B cell (primary cell): ENCODE measurements around the gene ADAP1. TPM values are rescaled to one million over a fixed set of nuclear protein-coding genes. Genes with fewer than 3 reads are reported as not detected.

Source experiments
- ATAC-seq: fragments of 200-7000 bp; cut with Tn5 transposase; one replicate; pipeline ENCODE4 v1.10.0; 2021; ENCODE audit warnings: low read depth, mild to moderate bottlenecking, moderate number of reproducible peaks, moderate library complexity
- CTCF ChIA-PET: fragments of 350-600 bp; sonication (Branson Sonifier 250); formaldehyde crosslinking; loops from one replicate; lab custom pipeline; 2021; ENCODE audit warnings: antibody characterized with exemption, inconsistent platforms; lab: Charles Lee
- POLR2A ChIA-PET: fragments of 350-600 bp; sonication (Branson Sonifier 250); formaldehyde crosslinking; loops from one replicate; lab custom pipeline; 2021; ENCODE audit warnings: antibody characterized with exemption; lab: Charles Lee
- DNase-seq: peaks from one replicate; pipeline ENCODE4 v3.0.0; 2013
- H2AFZ ChIP-seq: 2 replicates; pipeline ENCODE4 v1.6.1; 2012; ENCODE audit warnings: mild to moderate bottlenecking, low read depth, low read length; ENCODE audit not compliant: insufficient read depth, poor library complexity, severe bottlenecking
- H3K27ac ChIP-seq, 2 donors: 1 replicate in 1 of 2; 2 replicates in 1 of 2; pipeline ENCODE4 v1.5.1; 2012 to 2013; ENCODE audit warnings: low read length in 2 of 2, mild to moderate bottlenecking in 2 of 2, moderate library complexity in 1 of 2
- H3K27me3 ChIP-seq, 4 experiments: fragments of 200-600 bp in 1 of 4; sonication (generic) in 1 of 4; replicated peaks in 1 of 4; 1 replicate in 2 of 4; 2 replicates in 2 of 4; pipeline versions ENCODE4 v1.6.1 to v1.7.0; 2013 to 2016; ENCODE audit warnings: low read length in 3 of 4, mild to moderate bottlenecking in 2 of 4, mixed read lengths in 1 of 4, moderate library complexity in 1 of 4; ENCODE audit not compliant: insufficient read depth in 4 of 4, control insufficient read depth in 3 of 4; ENCODE audit errors: control extremely low read depth in 1 of 4
- H3K36me3 ChIP-seq, 2 experiments: replicated peaks in 1 of 2; 1 replicate in 1 of 2; 2 replicates in 1 of 2; pipeline versions ENCODE4 v1.6.1 to v1.7.1; 2013; ENCODE audit warnings: low read length in 1 of 2; ENCODE audit not compliant: insufficient read depth in 2 of 2, control insufficient read depth in 1 of 2; ENCODE audit errors: control extremely low read depth in 1 of 2, extremely low read depth in 1 of 2
- H3K4me1 ChIP-seq, 2 donors: fragments of 200-600 bp in 1 of 2; sonication (generic) in 1 of 2; 1 replicate in 1 of 2; 2 replicates in 1 of 2; pipeline versions ENCODE4 v1.5.1 to v1.6.1; 2013 to 2017; ENCODE audit warnings: low read length in 2 of 2; ENCODE audit not compliant: control insufficient read depth in 2 of 2, insufficient read depth in 2 of 2
- H3K4me2 ChIP-seq: replicated peaks from 2 replicates; pipeline ENCODE3; 2012; ENCODE audit warnings: mild to moderate bottlenecking, low read depth, low read length; ENCODE audit not compliant: poor library complexity, severe bottlenecking
- H3K4me3 ChIP-seq, 5 experiments: fragments of 200-600 bp in 1 of 5; sonication (generic) in 1 of 5; 1 replicate in 3 of 5; 2 replicates in 2 of 5; pipeline versions ENCODE4 v1.5.1 to v1.7.0; 2011 to 2016; ENCODE audit warnings: low read length in 4 of 5, mild to moderate bottlenecking in 4 of 5, low read depth in 2 of 5, control low read depth in 1 of 5, moderate library complexity in 1 of 5; ENCODE audit not compliant: insufficient read depth in 1 of 5; ENCODE audit errors: control extremely low read depth in 1 of 5, extremely low read depth in 1 of 5
- H3K79me2 ChIP-seq: fragments of 200-600 bp; sonication (generic); one replicate; pipeline ENCODE4 v1.6.0; 2016; ENCODE audit warnings: low read length; ENCODE audit not compliant: control insufficient read depth, insufficient read depth
- H3K9ac ChIP-seq: fragments of 200-600 bp; sonication (generic); 2 replicates; pipeline ENCODE4 v1.6.1; 2017; ENCODE audit warnings: mild to moderate bottlenecking, low read length, moderate library complexity
- H3K9me3 ChIP-seq, 3 donors: one replicate each; pipeline versions ENCODE4 v1.6.1 to v1.7.1; 2013; ENCODE audit warnings: low read length in 2 of 3; ENCODE audit not compliant: control insufficient read depth in 2 of 3, insufficient read depth in 1 of 3; ENCODE audit errors: control extremely low read depth in 1 of 3
- H4K20me1 ChIP-seq: 2 replicates; pipeline ENCODE4 v1.6.0; 2012; ENCODE audit warnings: mild to moderate bottlenecking, low read length; ENCODE audit not compliant: insufficient read depth, control insufficient read depth, poor library complexity, severe bottlenecking
- H3K27ac Mint-ChIP-seq: one replicate; pipeline ENCODE4 v1.8.0; 2021; ENCODE audit warnings: mixed read lengths
- H3K27me3 Mint-ChIP-seq: one replicate; pipeline ENCODE4 v1.8.0; 2021; ENCODE audit warnings: mixed read lengths
- H3K4me1 Mint-ChIP-seq: one replicate; pipeline ENCODE4 v1.8.0; 2021; ENCODE audit warnings: mixed read lengths
- H3K4me3 Mint-ChIP-seq: one replicate; pipeline ENCODE4 v1.8.0; 2021; ENCODE audit warnings: mixed read lengths
- H3K9me3 Mint-ChIP-seq: one replicate; pipeline ENCODE4 v1.8.0; 2022; ENCODE audit warnings: mixed read lengths; ENCODE audit not compliant: insufficient read depth
- CTCF ChIP-seq: fragments of 200-600 bp; IDR thresholded peaks from one replicate; pipeline ENCODE4 v1.8.0; 2022; ENCODE audit warnings: antibody characterized with exemption, mild to moderate bottlenecking
- EZH2 ChIP-seq: IDR thresholded peaks from 2 replicates; pipeline ENCODE4 v1.6.1; 2012; ENCODE audit warnings: borderline replicate concordance, low read depth, mild to moderate bottlenecking, moderate library complexity, low read length; ENCODE audit not compliant: insufficient read depth, poor library complexity, severe bottlenecking
- WGBS: methylation state at CpG from one replicate; pipeline ENCODE4 v1.1.5; 2013; ENCODE audit warnings: missing lambda C conversion rate; ENCODE audit not compliant: insufficient coverage; 5-methylcytosine and 5-hydroxymethylcytosine counted together
- intact Hi-C: fragments of 100-400 bp; cut with micrococcal nuclease; formaldehyde crosslinking; loops from one replicate; pipeline ENCODE4 v1.10.0; 2022
- polyA plus RNA-seq: library from polyadenylated mRNA; depleted of rRNA; stranded (reverse); fragments of >200 nt; gene quantifications from 2 replicates; pipeline ENCODE4 v1.2.3, GENCODE V29; 2012
- total RNA-seq, 2 donors: library from RNA; stranded (reverse); fragments of 120-200 nt in 1 of 2; gene quantifications; 1 replicate in 1 of 2; 2 replicates in 1 of 2; pipeline versions ENCODE4 v1.2.3 to v1.2.4, GENCODE V29; 2013 to 2022

ADAP1 gene
- total and polyA plus RNA-seq, 2 donors (not counting 1 experiment from before 2014, with no cell fraction given): 10.8 to 12.9 TPM

- peaks cover 71% of the 10 kb centered on the region for H3K79me2 ChIP-seq
- peaks cover 89% of the 10 kb centered on the region for H4K20me1 ChIP-seq
- TF ChIP-seq EZH2 (no peak), CTCF (no peak)
- Mint-ChIP-seq H3K27ac (no peak overlapping the region), H3K4me1 (peaks cover 7% of the 10 kb centered on the region), H3K4me3 (no peak overlapping the region), H3K27me3 (no peaks in the 10 kb centered on the region), H3K9me3 (no peaks in the 10 kb centered on the region)
- H3K4me1 ChIP-seq: no peaks in the 10 kb centered on the region
- H3K4me3 ChIP-seq: no peak overlapping the region
- intact Hi-C loops: no loop called here
- H3K9ac ChIP-seq: no peak overlapping the region
- H3K27ac ChIP-seq: no peak overlapping the region
- peaks cover 0 to 4% (median 0%) of the 10 kb centered on the region in 3 donors for H3K9me3 ChIP-seq
- ATAC-seq (no peak), DNase-seq (no peak)
- ChIA-PET CTCF (no interaction called here), POLR2A (no interaction called here)
- H3K27me3 ChIP-seq: no peaks in the 10 kb centered on the region
- 99% methylated on average over 18 of the region's 18 CpGs for WGBS
- H2AFZ ChIP-seq: no peak overlapping the region
- peaks cover 0 to 56% of the 10 kb centered on the region in 2 experiments for H3K36me3 ChIP-seq
- no peak overlapping the region for H3K4me2 ChIP-seq
Observed at GRCh38 chr7:887488-887820, 67.0 kb downstream of the ADAP1 start.

- Histone ChIP-seq H3K9me3 (peaks cover 0 to 5% (median 0%) of the 10 kb centered on the region in 3 donors), H3K4me3 (no peak overlapping the region), H2AFZ (no peak overlapping the region), H3K4me1 (no peaks in the 10 kb centered on the region), H3K36me3 (peaks cover 0 to 50% of the 10 kb centered on the region in 2 experiments), H3K9ac (no peak overlapping the region), H3K79me2 (peaks cover 77% of the 10 kb centered on the region), H4K20me1 (peaks cover 92% of the 10 kb centered on the region), H3K27me3 (no peaks in the 10 kb centered on the region), H3K27ac (no peak overlapping the region), H3K4me2 (no peak overlapping the region)
- DNase-seq (no peak), ATAC-seq (no peak)
- no peaks in the 10 kb centered on the region for H3K9me3 Mint-ChIP-seq
- WGBS: over 99% methylated on average over 40 of the region's 40 CpGs
- H3K4me1 Mint-ChIP-seq: peaks cover 12% of the 10 kb centered on the region
- POLR2A ChIA-PET: no interaction called here
- H3K27ac Mint-ChIP-seq: no peak overlapping the region
- CTCF ChIA-PET: no interaction called here
- TF ChIP-seq EZH2 (no peak), CTCF (no peak)
- no peaks in the 10 kb centered on the region for H3K27me3 Mint-ChIP-seq
- no peak overlapping the region for H3K4me3 Mint-ChIP-seq
- intact Hi-C loops: no loop called here
Observed at GRCh38 chr7:886626-887487, 67.6 kb downstream of the ADAP1 start.
